GM18858 (cell line): ENCODE measurements around the gene SCAND1.
A peak's percentile ranks its signal among the peaks of the same experiment; 100 is the strongest.
"Not testable (repeated sequence)": the region's sequence is repeated elsewhere in the genome, so short reads cannot be mapped to it uniquely, and the experiment has no call there.

ENCODE experiments used
- ATAC-seq: cut with Tn5 transposase; IDR thresholded peaks from one replicate; pipeline ENCODE4 v1.9.1; 2021; ENCODE audit not compliant: unreplicated experiment

The SCAND1 gene

DNA sequence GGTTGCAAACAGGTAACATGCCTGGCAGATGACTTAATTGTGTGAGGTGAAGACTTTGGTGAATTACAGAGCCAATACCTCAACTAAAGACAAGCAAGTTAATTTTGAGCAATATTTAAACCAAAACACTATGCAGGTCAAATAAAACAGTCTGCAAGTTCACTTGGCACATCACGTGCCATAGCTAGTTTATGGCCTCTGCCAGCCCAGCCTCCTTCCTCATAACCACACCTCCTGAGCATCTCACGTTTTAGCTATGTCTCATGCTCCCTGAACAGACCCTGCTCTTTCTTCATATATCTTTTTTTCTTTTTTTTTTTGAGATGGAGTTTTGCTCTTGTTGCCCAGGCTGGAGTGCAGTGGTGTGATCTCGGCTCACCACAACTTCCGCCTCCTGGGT is 9.6 kb upstream of the SCAND1 start:
- no peak for ATAC-seq

DNA sequence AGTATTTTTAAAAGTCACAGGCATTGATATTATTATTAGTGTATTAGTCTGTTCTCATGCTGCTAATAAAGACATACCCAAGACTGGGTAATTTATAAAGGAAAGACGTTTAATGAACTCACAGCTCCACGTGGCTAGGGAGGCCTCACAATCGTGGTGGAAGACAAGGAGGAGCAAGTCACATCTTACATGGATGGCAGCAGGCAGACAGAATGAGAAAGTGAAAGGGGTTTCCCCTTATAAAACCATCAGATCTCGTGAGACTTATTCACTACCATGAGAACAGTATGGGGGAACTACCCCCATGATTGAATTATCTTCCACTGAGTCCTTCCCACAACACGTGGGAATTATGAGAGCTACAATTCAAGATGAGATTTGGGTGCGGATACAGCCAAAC is 5.0 kb upstream of the SCAND1 start:
- not testable (repeated sequence) for ATAC-seq

DNA sequence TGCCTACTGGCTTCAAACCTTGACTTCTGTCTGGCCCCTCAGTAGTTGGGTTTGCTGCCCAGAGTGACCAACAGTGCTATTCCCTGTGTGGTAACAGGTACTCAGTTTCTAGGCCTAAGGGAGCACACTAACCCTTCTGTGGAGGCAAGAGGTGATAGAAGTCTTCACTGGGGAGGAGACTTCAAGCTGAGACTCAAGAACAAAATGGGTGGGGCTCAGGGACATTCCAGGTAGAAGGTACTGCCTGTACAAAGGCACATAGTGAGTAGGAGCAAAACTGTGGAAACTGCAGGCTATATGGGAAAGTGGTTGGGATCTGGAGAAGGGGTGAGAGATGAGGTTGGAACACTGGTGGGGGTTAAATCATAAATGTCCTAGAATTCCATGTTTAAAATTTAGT is 2.3 kb upstream of the SCAND1 start:
- ATAC-seq, result no peak

DNA sequence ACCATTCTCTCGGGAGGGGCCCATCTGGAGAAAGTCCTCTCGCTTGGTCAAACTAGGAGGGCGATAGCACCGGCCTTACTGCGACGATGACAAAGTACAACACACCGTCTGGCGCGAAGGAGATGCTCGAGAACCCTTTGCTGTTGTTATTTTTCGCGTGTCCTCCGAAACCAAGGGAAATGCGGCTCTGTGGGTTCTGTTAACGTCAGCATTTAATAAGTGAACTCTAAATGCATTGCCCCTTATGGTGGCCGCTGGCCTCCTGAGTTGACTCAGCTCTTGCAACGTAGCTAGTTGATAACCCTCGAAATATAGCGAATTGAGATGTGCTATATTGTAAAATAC is 577 bp upstream of the SCAND1 start:
- ATAC-seq, result no peak

DNA sequence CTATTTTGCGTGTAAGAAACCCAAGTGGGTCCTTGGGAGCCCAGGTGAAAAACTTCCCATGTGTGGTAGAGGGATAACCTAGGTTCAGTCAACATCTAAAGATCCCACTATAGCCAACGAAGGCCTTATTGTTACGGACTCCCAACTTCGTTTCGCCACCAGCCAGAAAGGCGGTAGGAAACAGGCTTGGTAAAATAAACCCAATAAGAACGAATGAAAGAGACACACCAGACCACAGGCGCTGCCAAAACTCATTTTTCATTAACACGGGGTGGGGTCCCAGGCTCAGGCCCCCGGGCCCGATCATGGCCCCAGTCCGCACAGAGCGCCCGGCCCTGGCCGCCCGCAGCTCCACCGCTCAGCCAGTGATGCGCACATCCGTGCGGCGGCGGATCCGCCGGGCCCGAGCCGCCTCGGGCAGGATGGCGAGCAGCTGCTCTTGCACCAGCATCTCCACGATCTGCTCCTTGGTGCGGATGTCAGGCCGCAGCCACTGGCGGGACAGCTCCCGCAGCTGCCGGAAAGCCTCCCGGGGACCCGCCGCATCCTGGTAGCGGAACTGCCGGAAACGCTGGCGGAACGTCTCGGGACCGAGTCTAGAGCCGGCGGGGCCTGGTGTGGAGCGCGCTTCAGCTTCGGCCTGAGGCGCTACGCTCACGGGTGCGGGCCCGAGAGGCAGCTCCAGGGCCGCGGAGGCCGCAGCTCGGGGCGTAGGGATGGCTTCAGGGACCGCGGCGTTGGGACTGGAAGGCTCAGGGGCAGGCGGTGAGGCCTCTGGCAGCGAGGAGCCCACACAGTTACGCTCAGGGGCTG is 709 bp downstream of the SCAND1 start:
- peak; percentile 12 for ATAC-seq

DNA sequence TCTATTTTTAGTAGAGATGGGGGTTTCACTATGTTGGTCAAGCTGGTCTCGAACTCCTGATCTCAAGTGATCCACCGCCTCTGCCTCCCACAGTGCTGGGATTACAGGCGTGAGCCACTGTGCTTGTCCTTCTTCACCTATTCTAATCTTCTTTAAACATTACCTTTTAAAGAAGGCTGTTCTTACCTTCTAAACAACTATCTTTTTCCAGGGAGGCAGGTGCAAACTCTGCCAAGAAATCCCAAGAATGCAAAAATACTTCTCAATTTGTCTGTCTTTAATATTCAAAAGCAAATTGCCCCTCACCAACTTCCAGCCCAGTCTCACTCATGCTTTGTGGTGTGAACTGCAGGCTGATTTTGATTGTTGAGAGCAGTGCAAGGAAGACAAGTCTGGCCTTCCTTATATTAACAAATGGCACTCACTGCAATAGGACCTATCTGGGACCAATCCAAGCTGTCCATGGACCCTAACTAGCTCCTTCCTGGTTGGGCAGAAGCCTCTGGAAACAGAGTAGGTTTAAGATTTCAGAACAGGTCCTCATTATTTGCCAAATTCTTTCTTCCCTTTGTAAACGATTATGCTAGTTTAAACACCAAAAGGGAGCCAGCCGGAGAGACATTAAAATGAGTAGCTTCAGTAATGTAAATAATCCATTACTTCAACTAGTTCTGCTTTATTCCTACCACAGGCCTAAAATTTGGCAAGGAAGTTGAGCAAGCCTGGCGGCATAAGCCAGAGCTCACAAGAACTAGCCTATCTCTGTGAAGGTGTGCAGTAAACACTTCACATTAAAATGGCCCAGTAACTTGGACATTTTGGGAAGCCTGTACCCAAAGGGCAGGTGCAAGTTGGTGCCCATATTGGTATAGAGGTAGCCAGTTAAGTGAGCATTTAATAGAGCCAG is 1.6 kb downstream of the SCAND1 start:
- ATAC-seq, result no peak

DNA sequence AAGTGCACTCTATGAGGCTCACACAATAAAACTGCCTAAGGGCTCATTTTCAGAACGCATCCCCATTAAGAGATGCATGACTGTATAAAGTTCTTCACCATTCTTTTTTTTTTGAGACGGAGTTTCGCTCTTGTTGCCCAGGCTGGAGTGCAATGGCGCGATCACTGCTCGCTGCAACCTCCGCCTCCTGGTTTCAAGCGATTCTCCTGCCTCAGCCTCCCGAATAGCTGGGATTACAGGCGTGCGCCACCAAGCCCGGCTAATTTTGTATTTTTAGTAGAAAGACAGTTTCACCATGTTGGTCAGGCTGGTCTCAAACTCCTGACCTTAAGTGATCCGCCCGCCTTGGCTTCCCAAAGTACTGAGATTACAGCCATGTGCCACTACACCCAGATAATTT is 2.2 kb downstream of the SCAND1 start:
- ATAC-seq, result not testable (repeated sequence)

DNA sequence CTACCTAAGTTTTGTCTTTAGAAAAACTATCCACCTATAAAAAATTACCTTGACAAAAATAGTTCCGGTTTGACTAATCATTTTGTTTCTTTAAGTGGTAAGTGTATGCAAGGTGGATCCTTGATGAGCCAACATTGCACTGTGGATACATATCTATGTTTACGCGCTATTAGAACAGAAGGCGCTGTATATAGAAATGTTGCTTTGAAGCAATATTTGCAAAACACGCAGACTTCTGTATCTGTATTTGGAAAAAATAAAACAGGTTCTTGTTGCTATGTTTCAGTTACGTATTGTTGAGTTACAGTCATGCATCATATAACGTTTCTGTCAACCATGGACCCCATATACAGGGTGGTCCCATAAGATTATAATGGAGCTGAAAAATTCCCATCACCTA is 4.2 kb downstream of the SCAND1 start:
- ATAC-seq, result no peak

DNA sequence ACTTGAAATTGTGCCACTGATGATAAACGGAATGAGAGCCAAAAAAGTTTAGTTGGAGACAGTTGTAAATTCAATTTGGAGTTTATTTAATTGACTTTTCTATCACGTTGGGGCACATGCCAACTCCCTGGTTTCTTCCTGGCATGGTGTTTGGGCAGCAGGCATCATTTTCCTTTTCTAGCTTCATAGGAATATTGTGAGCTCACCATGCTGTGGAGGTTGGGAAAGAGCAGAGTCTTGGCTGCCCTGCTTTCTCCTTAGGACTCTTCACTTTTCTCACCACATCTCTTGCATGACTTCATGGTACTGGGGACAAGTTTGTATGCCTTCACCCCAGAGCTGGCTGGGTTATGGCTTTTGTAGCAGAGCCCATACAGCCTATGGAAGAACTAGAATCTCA is 6.4 kb downstream of the SCAND1 start:
- ATAC-seq, result no peak

DNA sequence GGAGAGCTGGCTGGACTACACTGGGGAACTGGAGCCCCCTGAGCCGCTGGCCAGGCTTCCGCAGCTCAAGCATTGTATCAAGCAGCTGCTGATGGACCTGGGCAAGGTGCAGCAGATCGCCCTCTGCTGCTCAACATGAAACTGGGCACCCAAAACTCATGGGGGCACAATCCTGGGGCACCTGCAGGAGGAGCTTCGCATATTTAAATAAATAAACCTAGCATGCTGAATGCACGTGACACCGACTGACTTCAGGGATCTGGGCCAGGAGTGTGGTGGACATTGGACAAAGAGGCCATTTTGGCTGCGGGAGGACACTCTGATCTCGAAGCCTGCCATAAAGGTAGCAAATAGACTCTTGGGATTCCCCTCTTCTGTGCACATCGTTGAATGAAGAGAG is 6.8 kb downstream of the SCAND1 start:
- ATAC-seq, result no peak

DNA sequence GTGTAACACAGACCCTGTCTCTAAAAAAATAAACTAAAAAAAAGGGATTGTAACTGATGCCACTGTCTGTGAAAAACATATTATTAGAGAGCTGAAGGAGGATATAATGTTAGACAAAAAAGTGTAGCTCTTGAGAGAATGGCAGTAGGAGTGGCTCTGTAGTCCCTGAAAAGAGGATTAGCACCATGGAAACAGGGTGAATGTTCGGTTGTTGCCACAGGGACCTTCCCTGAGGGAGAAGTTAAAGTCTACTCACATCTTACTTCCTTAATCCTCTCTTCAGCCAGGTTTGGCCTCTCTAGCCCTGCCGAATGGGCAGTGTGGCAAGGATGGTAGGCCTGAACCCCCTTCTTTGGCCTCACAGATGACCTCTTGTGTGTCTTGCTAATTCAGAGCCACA is 12.1 kb downstream of the SCAND1 start:
- ATAC-seq, result no peak

DNA sequence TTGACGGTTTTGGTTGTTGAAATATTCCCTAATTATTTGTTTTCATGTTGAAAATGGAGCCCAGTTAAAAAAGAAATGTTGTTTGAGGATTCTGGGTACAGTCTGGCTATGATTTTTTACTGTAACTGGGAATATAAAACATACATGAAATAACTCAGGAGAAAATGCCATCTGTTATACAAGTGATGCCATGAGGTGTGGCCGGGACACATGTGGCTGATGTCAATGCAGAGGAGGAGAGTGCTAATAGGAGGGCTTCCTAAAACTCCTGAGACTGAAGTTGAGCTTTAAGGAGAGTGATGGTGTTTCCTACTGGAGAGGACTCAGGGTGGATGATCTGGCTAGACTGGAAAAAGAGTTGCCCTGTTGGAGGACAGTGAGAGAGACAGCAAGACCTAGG is 12.7 kb downstream of the SCAND1 start:
- ATAC-seq, result no peak

DNA sequence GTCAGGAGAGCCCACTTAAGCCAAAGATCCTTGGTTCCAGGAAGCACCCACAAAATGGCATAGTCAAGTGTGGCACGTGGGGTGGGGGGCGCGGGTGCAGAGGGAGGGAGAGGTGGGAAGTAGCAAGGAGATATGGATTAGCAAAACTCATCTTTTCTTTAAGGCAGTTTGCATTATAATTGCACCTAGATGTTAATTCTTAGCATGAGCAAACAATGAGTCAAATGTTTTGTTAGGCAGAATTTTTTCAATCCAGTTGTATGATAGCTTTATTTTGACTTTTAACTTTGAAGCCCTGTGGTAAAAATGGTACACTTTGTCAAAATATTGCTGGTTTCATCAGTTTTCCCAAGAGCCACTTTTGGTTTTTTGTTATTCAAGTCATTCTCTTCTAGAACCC is 15.0 kb downstream of the SCAND1 start:
- ATAC-seq, result no peak

DNA sequence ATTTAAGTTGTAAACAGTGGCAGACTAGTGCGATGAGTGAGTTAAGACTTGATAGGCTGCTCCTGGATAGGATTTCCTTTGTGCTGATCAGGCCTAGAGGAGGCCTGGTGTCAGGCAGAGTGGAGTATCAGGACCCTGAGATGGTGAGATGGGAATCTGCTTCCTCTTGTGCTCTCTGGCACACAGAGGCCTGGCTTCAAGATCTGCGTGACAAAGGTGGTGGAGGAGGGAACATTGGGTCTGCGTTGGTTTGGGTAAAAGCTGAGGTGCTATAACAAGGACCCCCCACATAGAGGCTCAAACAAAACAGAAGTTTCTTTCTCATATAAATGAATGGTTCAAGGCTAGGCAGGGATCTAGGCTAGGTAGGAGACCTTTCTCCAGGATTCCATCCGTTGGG is 20.3 kb downstream of the SCAND1 start:
- no peak for ATAC-seq

DNA sequence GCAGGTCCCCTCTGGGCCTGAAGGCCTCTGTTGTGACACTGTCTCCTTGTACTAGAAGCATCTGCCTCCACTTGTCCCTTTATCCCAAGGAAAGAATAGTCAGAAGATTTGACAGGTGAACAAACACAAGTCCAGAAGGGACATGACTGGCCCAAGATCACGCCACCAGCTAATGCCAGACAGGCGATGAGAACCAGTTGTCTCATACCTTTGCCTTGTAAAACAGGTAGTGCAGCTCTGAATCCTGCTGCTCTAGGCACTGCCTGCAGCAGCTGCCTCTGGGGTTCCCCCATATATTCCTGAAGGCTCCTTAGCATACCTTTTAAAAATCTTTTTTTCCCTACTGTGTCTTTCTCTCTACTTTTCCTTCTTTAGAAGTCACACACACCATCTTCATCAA is 25.0 kb downstream of the SCAND1 start:
- ATAC-seq, result no peak

DNA sequence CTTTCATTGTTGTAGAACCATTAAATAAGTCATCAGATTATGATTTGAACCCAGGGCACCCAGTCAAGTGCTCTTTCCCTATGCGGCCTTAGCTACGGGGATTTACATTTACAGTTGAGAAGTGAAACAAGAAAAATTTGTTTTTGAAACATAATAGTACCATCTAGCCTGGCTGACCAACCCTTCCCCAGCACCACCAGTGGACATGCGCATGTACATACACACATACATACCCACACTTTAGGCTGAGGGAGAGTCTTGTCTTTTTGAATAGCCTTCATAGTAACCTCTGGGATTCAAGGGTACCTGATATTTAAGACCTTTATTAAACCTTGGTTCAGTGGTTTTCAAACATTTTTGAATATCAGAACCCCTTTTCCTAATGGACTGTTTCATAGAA is 33.8 kb downstream of the SCAND1 start:
- no peak for ATAC-seq

DNA sequence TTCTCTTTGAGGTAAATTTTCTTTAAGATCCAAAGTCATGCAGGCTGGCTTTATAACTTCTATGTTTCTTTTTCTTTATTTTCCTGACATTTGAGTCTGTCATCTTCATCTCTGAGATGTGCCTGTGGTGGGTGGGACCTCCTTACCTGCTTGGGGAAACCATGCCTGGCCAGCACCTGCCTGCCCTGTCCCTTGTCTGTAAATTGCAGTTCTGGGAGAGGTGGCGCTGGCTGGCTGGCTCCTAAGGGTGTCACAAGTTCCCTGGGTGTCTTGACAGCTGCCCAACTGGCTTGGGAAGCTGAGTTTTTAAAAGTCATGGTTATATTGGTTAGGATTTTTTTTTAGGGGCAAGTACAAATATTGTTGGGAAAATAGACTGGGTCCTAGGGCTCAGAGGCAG is 36.3 kb downstream of the SCAND1 start:
- ATAC-seq, result no peak

DNA sequence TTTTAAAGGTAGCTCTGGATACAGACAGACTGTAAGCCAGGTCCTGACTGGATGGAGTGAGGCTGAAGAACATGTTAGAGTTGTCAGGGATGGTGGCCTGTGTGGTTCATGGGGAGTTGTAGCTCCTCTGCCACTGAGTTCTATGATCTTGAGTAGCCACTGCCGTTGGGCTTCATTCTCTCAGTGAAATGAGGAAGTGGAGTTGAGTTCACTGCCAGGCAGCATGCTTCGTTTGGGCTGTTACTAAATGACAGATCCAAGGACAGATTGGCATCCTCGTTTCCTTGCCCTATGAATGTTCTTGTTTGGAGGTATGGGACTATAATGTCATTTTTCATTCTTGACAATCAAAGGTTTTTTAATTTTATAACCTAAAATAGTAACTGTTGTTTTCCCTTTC is 37.2 kb downstream of the SCAND1 start:
- ATAC-seq, result no peak

DNA sequence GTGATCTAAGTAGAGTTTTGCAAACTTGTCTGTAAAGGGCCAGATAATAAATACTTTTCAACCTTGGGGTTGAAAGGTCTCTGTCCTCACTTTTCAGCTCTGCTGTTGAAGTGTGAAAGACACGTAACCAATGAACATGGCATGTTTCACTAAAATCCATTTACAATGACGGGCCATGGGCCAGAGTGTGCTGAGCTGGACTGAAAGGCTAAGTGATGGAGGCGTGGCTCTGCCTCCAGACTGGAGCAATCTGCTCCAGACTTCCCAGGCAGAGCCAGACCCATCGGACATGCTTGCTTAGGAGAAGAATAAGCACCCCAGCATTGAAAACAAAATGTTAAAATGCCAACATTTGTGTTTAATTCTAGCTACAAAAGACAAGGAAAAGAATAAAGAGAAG is 41.4 kb downstream of the SCAND1 start:
- ATAC-seq, result no peak

DNA sequence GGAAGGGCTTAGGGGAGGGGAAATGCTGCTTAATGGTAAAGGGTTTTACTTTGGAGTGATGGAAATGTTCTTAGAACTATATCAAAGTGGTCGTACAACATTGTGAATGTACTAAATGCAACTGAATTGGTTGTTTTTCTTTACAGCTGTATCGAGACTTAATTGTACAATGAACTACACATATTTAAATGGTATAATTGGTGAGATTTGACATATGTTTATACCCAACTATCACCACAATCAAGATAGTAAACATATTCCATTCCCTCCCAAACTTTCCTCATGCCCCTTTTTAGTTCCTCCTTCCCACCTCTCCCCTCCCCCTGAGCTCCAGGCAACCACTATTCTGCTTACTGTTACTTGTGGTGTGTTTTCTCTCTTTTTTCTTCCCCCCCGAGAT is 44.0 kb downstream of the SCAND1 start:
- ATAC-seq, result no peak

DNA sequence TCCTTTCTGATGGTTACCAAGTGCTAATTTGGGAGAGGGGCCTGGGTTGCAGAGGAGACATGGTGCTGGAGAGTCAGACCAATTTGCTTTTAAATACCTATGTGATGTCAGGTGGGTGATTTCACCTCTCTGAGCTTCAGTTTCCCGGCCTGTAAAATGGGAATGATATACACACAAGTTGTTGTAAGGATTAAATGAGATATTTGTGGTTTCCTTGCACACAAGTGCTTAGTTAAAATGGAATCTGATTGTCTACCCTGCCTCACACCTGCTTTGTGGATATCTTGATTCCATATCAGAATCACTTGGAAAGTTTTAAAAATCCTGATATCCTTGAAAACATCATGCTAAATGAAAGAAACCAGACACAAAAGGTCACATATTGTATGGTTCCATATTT is 44.5 kb downstream of the SCAND1 start:
- no peak for ATAC-seq

DNA sequence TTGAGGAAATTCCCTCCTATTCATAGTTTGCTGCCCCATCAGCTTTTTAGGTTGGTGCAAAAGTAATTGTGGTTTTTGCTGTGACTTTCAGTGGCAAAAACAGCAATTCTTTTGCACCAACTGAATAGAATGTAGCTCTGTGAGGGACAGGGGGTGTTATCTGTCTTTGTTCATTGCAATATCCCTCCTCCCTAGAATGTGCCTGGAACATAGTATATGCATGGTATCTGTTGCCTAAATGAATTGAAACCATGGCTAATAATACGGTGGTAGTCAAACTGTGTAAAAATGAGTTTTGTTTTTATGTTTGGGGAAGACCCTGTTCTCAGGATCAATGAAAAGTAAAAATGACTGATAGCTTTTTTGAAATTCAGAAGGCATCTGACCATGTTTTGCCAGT is 45.1 kb downstream of the SCAND1 start:
- ATAC-seq, result no peak
